ENCODE measurements around the gene SNX24. TPM values are rescaled to one million over a fixed set of nuclear protein-coding genes. Genes with fewer than 3 reads are reported as not detected.

SNX24 gene
- total and polyA plus RNA-seq, 9 of the 15 experiments (the other 6 are each of a cell fraction or from before 2014, with no cell fraction given), result 5.3 to 10.1 (median 7.9) TPM

DNA sequence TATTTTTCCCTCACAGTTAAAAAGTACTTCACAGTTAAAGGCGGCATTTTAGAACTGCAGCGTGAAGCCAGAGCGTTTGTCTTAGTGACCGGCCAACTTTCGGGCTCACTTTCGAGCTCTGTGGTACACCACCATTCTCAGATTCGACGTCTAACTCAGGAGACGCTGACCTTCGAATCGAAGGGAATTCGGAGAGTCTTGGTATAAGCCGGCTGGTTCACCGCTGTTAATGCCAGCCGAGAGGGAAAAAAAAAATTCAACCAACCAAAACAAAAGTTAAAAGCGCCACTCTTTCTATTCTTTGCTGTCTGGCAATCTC lies 544 bp upstream of the SNX24 start (continued):
- TF ChIP-seq, protein P1, sequence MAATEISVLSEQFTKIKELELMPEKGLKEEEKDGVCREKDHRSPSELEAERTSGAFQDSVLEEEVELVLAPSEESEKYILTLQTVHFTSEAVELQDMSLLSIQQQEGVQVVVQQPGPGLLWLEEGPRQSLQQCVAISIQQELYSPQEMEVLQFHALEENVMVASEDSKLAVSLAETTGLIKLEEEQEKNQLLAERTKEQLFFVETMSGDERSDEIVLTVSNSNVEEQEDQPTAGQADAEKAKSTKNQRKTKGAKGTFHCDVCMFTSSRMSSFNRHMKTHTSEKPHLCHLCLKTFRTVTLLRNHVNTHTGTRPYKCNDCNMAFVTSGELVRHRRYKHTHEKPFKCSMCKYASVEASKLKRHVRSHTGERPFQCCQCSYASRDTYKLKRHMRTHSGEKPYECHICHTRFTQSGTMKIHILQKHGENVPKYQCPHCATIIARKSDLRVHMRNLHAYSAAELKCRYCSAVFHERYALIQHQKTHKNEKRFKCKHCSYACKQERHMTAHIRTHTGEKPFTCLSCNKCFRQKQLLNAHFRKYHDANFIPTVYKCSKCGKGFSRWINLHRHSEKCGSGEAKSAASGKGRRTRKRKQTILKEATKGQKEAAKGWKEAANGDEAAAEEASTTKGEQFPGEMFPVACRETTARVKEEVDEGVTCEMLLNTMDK (IDR thresholded peaks at IDR 0.05; ENCODE audit: borderline replicate concordance, insufficient read depth, low read depth, low read length, poor library complexity, severe bottlenecking), result no peak
- TF ChIP-seq, protein P2, sequence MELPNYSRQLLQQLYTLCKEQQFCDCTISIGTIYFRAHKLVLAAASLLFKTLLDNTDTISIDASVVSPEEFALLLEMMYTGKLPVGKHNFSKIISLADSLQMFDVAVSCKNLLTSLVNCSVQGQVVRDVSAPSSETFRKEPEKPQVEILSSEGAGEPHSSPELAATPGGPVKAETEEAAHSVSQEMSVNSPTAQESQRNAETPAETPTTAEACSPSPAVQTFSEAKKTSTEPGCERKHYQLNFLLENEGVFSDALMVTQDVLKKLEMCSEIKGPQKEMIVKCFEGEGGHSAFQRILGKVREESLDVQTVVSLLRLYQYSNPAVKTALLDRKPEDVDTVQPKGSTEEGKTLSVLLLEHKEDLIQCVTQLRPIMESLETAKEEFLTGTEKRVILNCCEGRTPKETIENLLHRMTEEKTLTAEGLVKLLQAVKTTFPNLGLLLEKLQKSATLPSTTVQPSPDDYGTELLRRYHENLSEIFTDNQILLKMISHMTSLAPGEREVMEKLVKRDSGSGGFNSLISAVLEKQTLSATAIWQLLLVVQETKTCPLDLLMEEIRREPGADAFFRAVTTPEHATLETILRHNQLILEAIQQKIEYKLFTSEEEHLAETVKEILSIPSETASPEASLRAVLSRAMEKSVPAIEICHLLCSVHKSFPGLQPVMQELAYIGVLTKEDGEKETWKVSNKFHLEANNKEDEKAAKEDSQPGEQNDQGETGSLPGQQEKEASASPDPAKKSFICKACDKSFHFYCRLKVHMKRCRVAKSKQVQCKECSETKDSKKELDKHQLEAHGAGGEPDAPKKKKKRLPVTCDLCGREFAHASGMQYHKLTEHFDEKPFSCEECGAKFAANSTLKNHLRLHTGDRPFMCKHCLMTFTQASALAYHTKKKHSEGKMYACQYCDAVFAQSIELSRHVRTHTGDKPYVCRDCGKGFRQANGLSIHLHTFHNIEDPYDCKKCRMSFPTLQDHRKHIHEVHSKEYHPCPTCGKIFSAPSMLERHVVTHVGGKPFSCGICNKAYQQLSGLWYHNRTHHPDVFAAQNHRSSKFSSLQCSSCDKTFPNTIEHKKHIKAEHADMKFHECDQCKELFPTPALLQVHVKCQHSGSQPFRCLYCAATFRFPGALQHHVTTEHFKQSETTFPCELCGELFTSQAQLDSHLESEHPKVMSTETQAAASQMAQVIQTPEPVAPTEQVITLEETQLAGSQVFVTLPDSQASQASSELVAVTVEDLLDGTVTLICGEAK (IDR thresholded peaks at IDR 0.05), result peak; percentile 54; the same call in 1 of the 2 replicates
- TF ChIP-seq, protein P2 (CRISPR knock-in tag; IDR thresholded peaks at IDR 0.05), result no peak
- TF ChIP-seq SMARCE1 (IDR thresholded peaks at IDR 0.05) (peak; percentile 55; the same call in 1 of the 2 replicates), TAF15 (IDR thresholded peaks at IDR 0.05; ENCODE audit: low read depth, low read length) (no peak), HLTF (IDR thresholded peaks at IDR 0.05) (0 out of 2 replicates have a peak, but pooled peaks have one; percentile 25), ZNF232 (CRISPR knock-in tag; IDR thresholded peaks at IDR 0.05) (0 out of 2 replicates have a peak, but pooled peaks have one; percentile 10), ATF1 (CRISPR knock-in tag; IDR thresholded peaks at IDR 0.05) (no peak), ATF1 (tag; IDR thresholded peaks at IDR 0.05) (peak; percentile 40), ZNF124 (CRISPR knock-in tag; IDR thresholded peaks at IDR 0.05) (no peak), BACH1 (tag; IDR thresholded peaks at IDR 0.05) (peak; percentile 61; the same call in 1 of the 2 replicates), ZNF589 (CRISPR knock-in tag; IDR thresholded peaks at IDR 0.05; ENCODE audit: low read depth) (no peak)
- TF ChIP-seq, protein P3, sequence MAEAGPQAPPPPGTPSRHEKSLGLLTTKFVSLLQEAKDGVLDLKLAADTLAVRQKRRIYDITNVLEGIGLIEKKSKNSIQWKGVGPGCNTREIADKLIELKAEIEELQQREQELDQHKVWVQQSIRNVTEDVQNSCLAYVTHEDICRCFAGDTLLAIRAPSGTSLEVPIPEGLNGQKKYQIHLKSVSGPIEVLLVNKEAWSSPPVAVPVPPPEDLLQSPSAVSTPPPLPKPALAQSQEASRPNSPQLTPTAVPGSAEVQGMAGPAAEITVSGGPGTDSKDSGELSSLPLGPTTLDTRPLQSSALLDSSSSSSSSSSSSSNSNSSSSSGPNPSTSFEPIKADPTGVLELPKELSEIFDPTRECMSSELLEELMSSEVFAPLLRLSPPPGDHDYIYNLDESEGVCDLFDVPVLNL (CRISPR knock-in tag; IDR thresholded peaks at IDR 0.05; ENCODE audit: low read depth), result no peak
